Endodermal cell (in vitro differentiated cells): ENCODE results near the gene COX14. TPM values are rescaled to one million over a fixed set of nuclear protein-coding genes. Genes with fewer than 3 reads are reported as not detected.

ENCODE experiments used
- DNase-seq: peaks from one replicate; pipeline ENCODE4 v3.0.0-alpha.2; 2017
- H3K27ac ChIP-seq: 2 replicates; pipeline ENCODE4 v1.5.1; 2013; ENCODE audit warnings: mild to moderate bottlenecking, low read depth, low read length, moderate library complexity
- H3K27me3 ChIP-seq: 2 replicates; pipeline ENCODE4 v1.6.1; 2013; ENCODE audit warnings: mild to moderate bottlenecking, low read length, moderate library complexity; ENCODE audit not compliant: insufficient read depth, control insufficient read depth, poor library complexity, severe bottlenecking
- H3K36me3 ChIP-seq: 2 replicates; pipeline ENCODE4 v1.7.0; 2013; ENCODE audit warnings: mild to moderate bottlenecking, low read length, moderate library complexity; ENCODE audit not compliant: control insufficient read depth, insufficient read depth
- H3K4me1 ChIP-seq: one replicate; pipeline ENCODE4 v1.7.0; 2013; ENCODE audit warnings: low read length; ENCODE audit not compliant: control insufficient read depth, insufficient read depth
- H3K4me3 ChIP-seq: 2 replicates; pipeline ENCODE4 v1.5.1; 2013; ENCODE audit warnings: mild to moderate bottlenecking, low read length, moderate library complexity
- H3K9ac ChIP-seq: 2 replicates; pipeline ENCODE4 v1.6.1; 2013; ENCODE audit warnings: mild to moderate bottlenecking, low read length, moderate library complexity; ENCODE audit not compliant: poor library complexity, severe bottlenecking; ENCODE audit errors: extremely low read depth
- H3K9me3 ChIP-seq: 2 replicates; pipeline ENCODE4 v1.6.1; 2013; ENCODE audit warnings: mild to moderate bottlenecking, low read length, moderate library complexity; ENCODE audit not compliant: control insufficient read depth
- H3K27ac Mint-ChIP-seq: 2 replicates; pipeline ENCODE4 v1.8.0; 2020; ENCODE audit warnings: mixed read lengths
- H3K27me3 Mint-ChIP-seq: 2 replicates; pipeline ENCODE4 v1.8.0; 2021; ENCODE audit warnings: mild to moderate bottlenecking, mixed read lengths; ENCODE audit not compliant: insufficient read depth
- H3K36me3 Mint-ChIP-seq: 2 replicates; pipeline ENCODE4 v1.8.0; 2020; ENCODE audit warnings: low read depth, mixed read lengths
- H3K4me1 Mint-ChIP-seq: 2 replicates; pipeline ENCODE4 v1.8.0; 2020; ENCODE audit warnings: mixed read lengths
- H3K4me3 Mint-ChIP-seq: 2 replicates; pipeline ENCODE4 v1.8.0; 2020; ENCODE audit warnings: mild to moderate bottlenecking, moderate library complexity, mixed read lengths
- H3K9me3 Mint-ChIP-seq: 2 replicates; pipeline ENCODE4 v1.8.0; 2020; ENCODE audit warnings: mild to moderate bottlenecking, mixed read lengths
- CTCF ChIP-seq: fragments of 200-600 bp; sonication (generic); conservative IDR thresholded peaks from 2 replicates; pipeline ENCODE4 v1.5.0; 2021; ENCODE audit warnings: antibody characterized with exemption, mild to moderate bottlenecking
- WGBS, 2 experiments: methylation state at CpG; one replicate each; pipeline versions ENCODE4 v1.1.5 to v1.1.7; 2013; ENCODE audit warnings: missing lambda C conversion rate in 2 of 2, mixed read lengths in 1 of 2; ENCODE audit not compliant: insufficient coverage in 1 of 2, insufficient read length in 1 of 2; 5-methylcytosine and 5-hydroxymethylcytosine counted together
- total RNA-seq, 2 donors: library from RNA; stranded (reverse); fragmentation: NEBNext Ultra II Directional in 1 of 2; extraction: Animal tissue kit (Norgen Biotek cat#: 25700) in 1 of 2; gene quantifications; 2 replicates in 1 of 2; 3 replicates in 1 of 2; pipeline ENCODE4 v1.2.1, GENCODE V29; 2021

The COX14 gene
- total RNA-seq, 2 donors from 2014 or later: 26.0 to 26.7 TPM

DNA sequence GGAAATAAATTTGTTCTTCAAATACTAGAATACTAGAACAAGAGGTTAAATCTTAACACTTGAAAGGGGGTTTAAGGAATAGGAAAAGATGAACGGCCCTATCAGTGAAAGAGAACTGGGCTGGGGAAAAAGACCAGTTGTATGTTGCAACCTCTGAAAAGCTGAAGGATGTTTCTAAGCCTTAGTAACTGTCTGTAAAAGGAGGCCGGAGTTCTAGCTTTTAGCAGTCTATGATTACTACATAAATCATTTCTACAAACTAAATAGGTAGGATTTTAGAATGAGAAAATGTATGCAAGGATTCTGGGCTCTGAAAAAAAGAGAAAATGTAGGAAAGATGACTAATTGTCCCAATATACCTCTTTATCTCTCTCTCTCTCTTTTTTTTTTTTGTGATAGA lies 50.2 kb downstream of the COX14 start:
- peaks cover 22% of the 10 kb centered on the region for H3K4me1 Mint-ChIP-seq
- H3K27ac ChIP-seq: no peak overlapping the region
- H3K9me3 ChIP-seq: peaks cover 7% of the 10 kb centered on the region
- TF ChIP-seq CTCF: no peak
- peaks cover 22% of the 10 kb centered on the region for H3K36me3 Mint-ChIP-seq
- H3K4me3 Mint-ChIP-seq: no peak overlapping the region
- no peaks in the 10 kb centered on the region for H3K27me3 ChIP-seq
- H3K27me3 Mint-ChIP-seq: no peaks in the 10 kb centered on the region
- DNase-seq: no peak
- H3K4me3 ChIP-seq: no peak overlapping the region
- H3K4me1 ChIP-seq: no peaks in the 10 kb centered on the region
- H3K9me3 Mint-ChIP-seq: no peaks in the 10 kb centered on the region
- H3K9ac ChIP-seq: no peak overlapping the region
- H3K27ac Mint-ChIP-seq: no peak overlapping the region
- WGBS, 2 experiments: 90 to 100% methylated on average over 1 of the region's 2 CpGs
- H3K36me3 ChIP-seq: peaks cover 20% of the 10 kb centered on the region

GRCh38 chr12:50164963-50165362 lies 52.9 kb downstream of the COX14 start:
- WGBS, 2 experiments: 95 to 97% methylated on average over 11 to 14 of the region's 20 CpGs
- no peak for TF ChIP-seq CTCF
- Mint-ChIP-seq H3K27me3 (no peaks in the 10 kb centered on the region), H3K36me3 (peaks cover 10% of the 10 kb centered on the region), H3K4me1 (peaks cover 24% of the 10 kb centered on the region), H3K27ac (peak overlapping the region; percentile 46), H3K9me3 (peaks cover 5% of the 10 kb centered on the region), H3K4me3 (no peak overlapping the region)
- Histone ChIP-seq H3K4me1 (no peaks in the 10 kb centered on the region), H3K9ac (no peak overlapping the region), H3K4me3 (no peak overlapping the region), H3K36me3 (peaks cover 5% of the 10 kb centered on the region), H3K27ac (no peak overlapping the region), H3K9me3 (peaks cover 11% of the 10 kb centered on the region), H3K27me3 (no peaks in the 10 kb centered on the region)
- no peak for DNase-seq

- 0 to 1% methylated on average over 1 to 12 of the region's 12 CpGs for WGBS, 2 experiments
- Histone ChIP-seq H3K36me3 (peaks cover 5% of the 10 kb centered on the region), H3K4me3 (peak overlapping the region; percentile 95), H3K9ac (peak overlapping the region; percentile 71), H3K9me3 (peaks cover 15% of the 10 kb centered on the region), H3K27ac (peak overlapping the region; percentile 97), H3K27me3 (no peaks in the 10 kb centered on the region), H3K4me1 (no peaks in the 10 kb centered on the region)
- no peak for DNase-seq
- H3K4me1 Mint-ChIP-seq: peaks cover 15% of the 10 kb centered on the region
- peaks cover 11% of the 10 kb centered on the region for H3K9me3 Mint-ChIP-seq
- H3K27me3 Mint-ChIP-seq: no peaks in the 10 kb centered on the region
- H3K36me3 Mint-ChIP-seq: peaks cover 10% of the 10 kb centered on the region
- no peak for TF ChIP-seq CTCF
- peak overlapping the region; percentile 96 for H3K4me3 Mint-ChIP-seq
- peak overlapping the region; percentile 97 for H3K27ac Mint-ChIP-seq
Measured at GRCh38 chr12:50166799-50167048, 54.7 kb downstream of the COX14 start.
